ENCODE data around the gene PCGF5. TPM values are rescaled to one million over a fixed set of nuclear protein-coding genes. Genes with fewer than 3 reads are reported as not detected.

The PCGF5 gene
- total RNA-seq, 1 donor from 2014 or later: 11.6 TPM

GRCh38 chr10:91227576-91227975, 7.1 kb downstream of the PCGF5 start:
- H3K4me1 Mint-ChIP-seq: peaks cover 1% of the 10 kb centered on the region
- peaks cover 3% of the 10 kb centered on the region for H3K36me3 Mint-ChIP-seq
- TF ChIP-seq CTCF (IDR thresholded peaks at IDR 0.05; ENCODE audit: unreplicated experiment): no peak
- DNase-seq (ENCODE audit: low spot score in 2 of 2, unreplicated experiment in 2 of 2): no peak
- H3K27me3 Mint-ChIP-seq (ENCODE audit: low read depth): peaks cover 2% of the 10 kb centered on the region
- no peak overlapping the region for H3K4me3 Mint-ChIP-seq
- H3K9me3 Mint-ChIP-seq: no peaks in the 10 kb centered on the region
- H3K27ac Mint-ChIP-seq: no peak overlapping the region

- Mint-ChIP-seq H3K4me1 (no peaks in the 10 kb centered on the region), H3K36me3 (no peaks in the 10 kb centered on the region), H3K27me3 (ENCODE audit: low read depth) (no peaks in the 10 kb centered on the region), H3K27ac (no peak overlapping the region), H3K4me3 (no peak overlapping the region), H3K9me3 (no peaks in the 10 kb centered on the region)
- no peak for DNase-seq (ENCODE audit: low spot score in 2 of 2, unreplicated experiment in 2 of 2)
- TF ChIP-seq CTCF (IDR thresholded peaks at IDR 0.05; ENCODE audit: unreplicated experiment): no peak
These were observed 9.2 kb downstream of the PCGF5 start for GRCh38 chr10:91229683-91230082.

GRCh38 chr10:91238191-91238590, 17.7 kb downstream of the PCGF5 start:
- TF ChIP-seq CTCF (IDR thresholded peaks at IDR 0.05; ENCODE audit: unreplicated experiment): no peak
- no peak for DNase-seq (ENCODE audit: low spot score in 2 of 2, unreplicated experiment in 2 of 2)
- no peaks in the 10 kb centered on the region for H3K9me3 Mint-ChIP-seq
- no peak overlapping the region for H3K27ac Mint-ChIP-seq
- no peaks in the 10 kb centered on the region for H3K27me3 Mint-ChIP-seq (ENCODE audit: low read depth)
- H3K36me3 Mint-ChIP-seq: no peaks in the 10 kb centered on the region
- H3K4me3 Mint-ChIP-seq: no peak overlapping the region
- no peaks in the 10 kb centered on the region for H3K4me1 Mint-ChIP-seq

GRCh38 chr10:91239789-91240188, 19.3 kb downstream of the PCGF5 start:
- no peak overlapping the region for H3K4me3 Mint-ChIP-seq
- no peaks in the 10 kb centered on the region for H3K9me3 Mint-ChIP-seq
- no peak for DNase-seq (ENCODE audit: low spot score in 2 of 2, unreplicated experiment in 2 of 2)

GRCh38 chr10:91242940-91243339, 22.5 kb downstream of the PCGF5 start:
- Mint-ChIP-seq H3K27me3 (ENCODE audit: low read depth) (no peaks in the 10 kb centered on the region), H3K4me3 (no peak overlapping the region), H3K4me1 (no peaks in the 10 kb centered on the region), H3K27ac (no peak overlapping the region), H3K9me3 (no peaks in the 10 kb centered on the region), H3K36me3 (no peaks in the 10 kb centered on the region)
- TF ChIP-seq CTCF (IDR thresholded peaks at IDR 0.05; ENCODE audit: unreplicated experiment): no peak
- no peak for DNase-seq (ENCODE audit: low spot score in 2 of 2, unreplicated experiment in 2 of 2)

More at GRCh38 chr10:91239789-91240188, 19.3 kb downstream of the PCGF5 start:
- no peak for TF ChIP-seq CTCF (IDR thresholded peaks at IDR 0.05; ENCODE audit: unreplicated experiment)
- no peak overlapping the region for H3K27ac Mint-ChIP-seq
- no peaks in the 10 kb centered on the region for H3K36me3 Mint-ChIP-seq
- H3K27me3 Mint-ChIP-seq (ENCODE audit: low read depth): no peaks in the 10 kb centered on the region
- H3K4me1 Mint-ChIP-seq: no peaks in the 10 kb centered on the region

All from mesothelial cell of epicardium (in vitro differentiated cells).